ENCODE data around the gene PKD2L1. TPM values are rescaled to one million over a fixed set of nuclear protein-coding genes. Genes with fewer than 3 reads are reported as not detected.

Gene PKD2L1
- polyA plus RNA-seq, 1 donor (not counting 4 experiments of a cell fraction or from before 2014, with no cell fraction given), result not detected

DNA sequence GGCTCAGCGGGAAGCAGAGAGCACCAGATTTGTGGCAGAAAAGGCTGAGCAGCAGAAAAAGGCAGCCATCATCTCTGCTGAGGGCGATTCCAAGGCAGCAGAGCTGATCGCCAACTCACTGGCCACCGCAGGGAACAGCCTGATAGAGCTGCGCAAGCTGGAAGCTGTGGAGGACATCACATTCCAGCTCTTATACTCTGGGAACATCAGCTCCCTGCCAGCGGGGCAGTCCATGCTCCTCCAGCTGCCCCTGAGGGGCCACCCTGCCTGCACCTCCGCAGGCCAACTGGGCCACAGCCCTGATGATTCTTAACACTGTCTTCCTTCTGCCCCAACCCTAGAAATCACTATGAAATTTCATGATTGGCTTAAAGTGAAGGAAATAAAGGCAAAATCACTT is 81.2 kb downstream of the PKD2L1 start:
- Histone ChIP-seq H3K9ac (ENCODE audit: control insufficient read depth, extremely low read depth, insufficient read depth, low read length) (no peak overlapping the region), H3K4me3 (ENCODE audit: control insufficient read depth in 2 of 3, extremely low read depth in 1 of 3, insufficient read depth in 2 of 3, low read depth in 1 of 3, low read length in 3 of 3) (no peak overlapping the region), H3K9me3 (ENCODE audit: control insufficient read depth, low read depth, low read length) (no peaks in the 10 kb centered on the region), H3K79me2 (ENCODE audit: control insufficient read depth, insufficient read depth, low read length) (no peaks in the 10 kb centered on the region), H2AFZ (ENCODE audit: control insufficient read depth, low read length) (no peak overlapping the region), H3K4me2 (ENCODE audit: control insufficient read depth, extremely low read depth, insufficient read depth, low read depth, low read length) (no peak overlapping the region), H3K27me3 (ENCODE audit: control insufficient read depth, extremely low read depth, insufficient read depth, low read length) (no peaks in the 10 kb centered on the region), H3K27ac (ENCODE audit: control insufficient read depth, insufficient read depth, low read length) (no peak overlapping the region), H4K20me1 (ENCODE audit: control insufficient read depth, extremely low read depth, insufficient read depth, low read length) (no peaks in the 10 kb centered on the region), H3K4me1 (ENCODE audit: control insufficient read depth, extremely low read depth, insufficient read depth, low read length) (no peaks in the 10 kb centered on the region), H3K9me1 (ENCODE audit: control insufficient read depth, extremely low read depth, insufficient read depth, low read length) (no peaks in the 10 kb centered on the region), H3K36me3 (ENCODE audit: control insufficient read depth in 2 of 2, extremely low read depth in 1 of 2, insufficient read depth in 2 of 2, low read length in 2 of 2) (peaks cover 11 to 15% of the 10 kb centered on the region in 2 experiments)
- no peak for DNase-seq (ENCODE audit: low read depth, low spot score)
- TF ChIP-seq EZH2 (IDR thresholded peaks at IDR 0.05; ENCODE audit: low read length), result no peak
- TF ChIP-seq, protein P1, sequence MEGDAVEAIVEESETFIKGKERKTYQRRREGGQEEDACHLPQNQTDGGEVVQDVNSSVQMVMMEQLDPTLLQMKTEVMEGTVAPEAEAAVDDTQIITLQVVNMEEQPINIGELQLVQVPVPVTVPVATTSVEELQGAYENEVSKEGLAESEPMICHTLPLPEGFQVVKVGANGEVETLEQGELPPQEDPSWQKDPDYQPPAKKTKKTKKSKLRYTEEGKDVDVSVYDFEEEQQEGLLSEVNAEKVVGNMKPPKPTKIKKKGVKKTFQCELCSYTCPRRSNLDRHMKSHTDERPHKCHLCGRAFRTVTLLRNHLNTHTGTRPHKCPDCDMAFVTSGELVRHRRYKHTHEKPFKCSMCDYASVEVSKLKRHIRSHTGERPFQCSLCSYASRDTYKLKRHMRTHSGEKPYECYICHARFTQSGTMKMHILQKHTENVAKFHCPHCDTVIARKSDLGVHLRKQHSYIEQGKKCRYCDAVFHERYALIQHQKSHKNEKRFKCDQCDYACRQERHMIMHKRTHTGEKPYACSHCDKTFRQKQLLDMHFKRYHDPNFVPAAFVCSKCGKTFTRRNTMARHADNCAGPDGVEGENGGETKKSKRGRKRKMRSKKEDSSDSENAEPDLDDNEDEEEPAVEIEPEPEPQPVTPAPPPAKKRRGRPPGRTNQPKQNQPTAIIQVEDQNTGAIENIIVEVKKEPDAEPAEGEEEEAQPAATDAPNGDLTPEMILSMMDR (optimal IDR thresholded peaks at IDR 0.05 in 1 of 3, IDR thresholded peaks at IDR 0.05 in 1 of 3, conservative IDR thresholded peaks at IDR 0.05 in 1 of 3; ENCODE audit: extremely low read depth in 1 of 3, insufficient read depth in 2 of 3, low read length in 3 of 3), result no peak
- FAIRE-seq, result no peak
- dilution Hi-C loops (cut with MboI; ENCODE audit: extremely low pct_ligation_motif_present, low sequenced_read_pairs), result no loop called here

DNA sequence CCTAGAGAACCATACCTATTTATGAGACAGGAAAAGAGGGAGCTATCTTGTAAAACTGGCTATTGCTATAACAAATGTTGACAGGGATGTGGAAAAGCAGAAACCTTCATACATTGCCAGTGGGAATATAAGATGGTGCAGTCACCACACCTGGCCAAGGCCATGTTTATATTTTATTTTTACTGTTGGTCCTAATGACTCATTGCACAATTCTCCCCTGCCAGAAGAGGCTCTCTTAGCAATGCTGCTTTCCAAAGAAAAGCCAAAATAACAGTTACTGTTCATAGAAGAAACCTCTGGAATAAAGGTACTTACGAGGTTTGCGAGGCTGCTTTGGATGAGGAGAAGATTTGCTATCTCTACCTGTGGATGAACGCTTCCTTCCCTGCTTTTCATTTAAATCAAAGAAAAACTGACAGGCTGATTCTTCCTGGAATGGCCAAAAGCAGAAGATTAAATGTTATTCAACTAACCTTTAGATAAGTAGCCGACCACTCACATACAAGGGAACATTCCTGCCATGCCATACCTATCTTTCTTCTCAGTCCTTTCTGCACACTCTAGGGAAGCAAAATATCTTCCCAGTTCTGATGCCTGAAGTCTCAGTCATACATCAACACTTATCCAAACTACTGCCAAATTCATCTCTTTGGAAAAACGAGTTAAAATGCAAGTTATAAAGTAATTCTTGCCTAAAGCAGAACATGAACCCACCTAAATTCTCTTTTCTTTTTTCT is 84.4 kb downstream of the PKD2L1 start:
- dilution Hi-C loops (cut with MboI; ENCODE audit: extremely low pct_ligation_motif_present, low sequenced_read_pairs), result no loop called here
- Histone ChIP-seq H3K9me1 (ENCODE audit: control insufficient read depth, extremely low read depth, insufficient read depth, low read length) (no peaks in the 10 kb centered on the region), H3K9ac (ENCODE audit: control insufficient read depth, extremely low read depth, insufficient read depth, low read length) (no peak overlapping the region), H4K20me1 (ENCODE audit: control insufficient read depth, extremely low read depth, insufficient read depth, low read length) (no peaks in the 10 kb centered on the region), H3K9me3 (ENCODE audit: control insufficient read depth, low read depth, low read length) (no peaks in the 10 kb centered on the region), H3K4me3 (ENCODE audit: control insufficient read depth in 2 of 3, extremely low read depth in 1 of 3, insufficient read depth in 2 of 3, low read depth in 1 of 3, low read length in 3 of 3) (no peak overlapping the region), H3K4me1 (ENCODE audit: control insufficient read depth, extremely low read depth, insufficient read depth, low read length) (no peaks in the 10 kb centered on the region), H3K79me2 (ENCODE audit: control insufficient read depth, insufficient read depth, low read length) (no peaks in the 10 kb centered on the region), H2AFZ (ENCODE audit: control insufficient read depth, low read length) (no peak overlapping the region), H3K36me3 (ENCODE audit: control insufficient read depth in 2 of 2, extremely low read depth in 1 of 2, insufficient read depth in 2 of 2, low read length in 2 of 2) (peaks cover 16 to 18% of the 10 kb centered on the region in 2 experiments), H3K4me2 (ENCODE audit: control insufficient read depth, extremely low read depth, insufficient read depth, low read depth, low read length) (no peak overlapping the region), H3K27ac (ENCODE audit: control insufficient read depth, insufficient read depth, low read length) (no peak overlapping the region), H3K27me3 (ENCODE audit: control insufficient read depth, extremely low read depth, insufficient read depth, low read length) (no peaks in the 10 kb centered on the region)
- no peak for TF ChIP-seq EZH2 (IDR thresholded peaks at IDR 0.05; ENCODE audit: low read length)
- TF ChIP-seq, protein P1 (optimal IDR thresholded peaks at IDR 0.05 in 1 of 3, IDR thresholded peaks at IDR 0.05 in 1 of 3, conservative IDR thresholded peaks at IDR 0.05 in 1 of 3; ENCODE audit: extremely low read depth in 1 of 3, insufficient read depth in 2 of 3, low read length in 3 of 3), result no peak
- FAIRE-seq, result no peak
- DNase-seq (ENCODE audit: low read depth, low spot score), result no peak

All from keratinocyte (primary cell).